C4-2B (cell line): ENCODE measurements around the gene RNF144B.

Source experiments
- CTCF ChIP-seq: fragments of 450-650 bp; conservative IDR thresholded peaks from 2 replicates; pipeline ENCODE4 v1.5.1; 2017; ENCODE audit warnings: mild to moderate bottlenecking
- ZFX ChIP-seq: fragments of 450-650 bp; IDR thresholded peaks from 2 replicates; pipeline ENCODE4 v1.6.1; 2017

GRCh38 chr6:18501663-18502013 is 114.5 kb downstream of the RNF144B start:
- no peak for TF ChIP-seq CTCF
- no peak for TF ChIP-seq ZFX
